Measurements from ENCODE around the gene GPR173. TPM values are rescaled to one million over a fixed set of nuclear protein-coding genes. Genes with fewer than 3 reads are reported as not detected.

Gene GPR173
- total RNA-seq, 1 experiment from 2014 or later = 5.3 TPM

DNA sequence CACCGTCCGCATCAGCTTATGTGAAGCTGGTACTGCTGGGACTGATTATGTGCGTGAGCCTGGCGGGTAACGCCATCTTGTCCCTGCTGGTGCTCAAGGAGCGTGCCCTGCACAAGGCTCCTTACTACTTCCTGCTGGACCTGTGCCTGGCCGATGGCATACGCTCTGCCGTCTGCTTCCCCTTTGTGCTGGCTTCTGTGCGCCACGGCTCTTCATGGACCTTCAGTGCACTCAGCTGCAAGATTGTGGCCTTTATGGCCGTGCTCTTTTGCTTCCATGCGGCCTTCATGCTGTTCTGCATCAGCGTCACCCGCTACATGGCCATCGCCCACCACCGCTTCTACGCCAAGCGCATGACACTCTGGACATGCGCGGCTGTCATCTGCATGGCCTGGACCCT lies 28.1 kb downstream of the GPR173 start:
- CTCF ChIA-PET = no interaction called here
- no TSS peak for BruUV-seq (replicated peaks)
- TF ChIP-seq CTCF (conservative IDR thresholded peaks at IDR 0.05; ENCODE audit: low read depth, low read length) (no peak), EZH2 (IDR thresholded peaks at IDR 0.05; ENCODE audit: borderline replicate concordance, low read depth, low read length, poor library complexity, severe bottlenecking) (no peak)
- intact Hi-C loops (cut with micrococcal nuclease; ENCODE audit: unreplicated experiment) = no loop called here
- Histone ChIP-seq H3K9me3 (ENCODE audit: low read depth, low read length, poor library complexity, severe bottlenecking) (no peaks in the 10 kb centered on the region), H3K27ac (ENCODE audit: low read depth, low read length, poor library complexity, severe bottlenecking) (no peak overlapping the region), H3K36me3 (ENCODE audit: insufficient read depth, low read length, poor library complexity, severe bottlenecking) (no peaks in the 10 kb centered on the region), H3K4me3 (ENCODE audit: low read depth, low read length, poor library complexity, severe bottlenecking) (no peak overlapping the region), H3K27me3 (replicated peaks; ENCODE audit: insufficient read depth, low read depth, low read length, poor library complexity) (no peaks in the 10 kb centered on the region), H3K4me1 (ENCODE audit: insufficient read depth, low read length, poor library complexity, severe bottlenecking) (no peaks in the 10 kb centered on the region)
- DNase-seq (ENCODE audit: low spot score) = no peak
- POLR2A ChIA-PET (ENCODE audit: low non-redundant PET) = no interaction called here

- H3K4me3 ChIP-seq (ENCODE audit: low read depth, low read length, poor library complexity, severe bottlenecking) = no peak overlapping the region
- intact Hi-C loops (cut with micrococcal nuclease; ENCODE audit: unreplicated experiment) = no loop called here
- H3K4me1 ChIP-seq (ENCODE audit: insufficient read depth, low read length, poor library complexity, severe bottlenecking) = no peaks in the 10 kb centered on the region
- DNase-seq (ENCODE audit: low spot score) = no peak
- no peaks in the 10 kb centered on the region for H3K36me3 ChIP-seq (ENCODE audit: insufficient read depth, low read length, poor library complexity, severe bottlenecking)
- no peaks in the 10 kb centered on the region for H3K9me3 ChIP-seq (ENCODE audit: low read depth, low read length, poor library complexity, severe bottlenecking)
- H3K27ac ChIP-seq (ENCODE audit: low read depth, low read length, poor library complexity, severe bottlenecking) = no peak overlapping the region
- POLR2A ChIA-PET (ENCODE audit: low non-redundant PET) = no interaction called here
- no peaks in the 10 kb centered on the region for H3K27me3 ChIP-seq (replicated peaks; ENCODE audit: insufficient read depth, low read depth, low read length, poor library complexity)
- no TSS peak for BruUV-seq (replicated peaks)
- CTCF ChIA-PET = no interaction called here
- TF ChIP-seq EZH2 (IDR thresholded peaks at IDR 0.05; ENCODE audit: borderline replicate concordance, low read depth, low read length, poor library complexity, severe bottlenecking) = no peak
- TF ChIP-seq CTCF (conservative IDR thresholded peaks at IDR 0.05; ENCODE audit: low read depth, low read length) = no peak
Measured at GRCh38 chrX:53077207-53078197, 28.9 kb downstream of the GPR173 start.

DNA sequence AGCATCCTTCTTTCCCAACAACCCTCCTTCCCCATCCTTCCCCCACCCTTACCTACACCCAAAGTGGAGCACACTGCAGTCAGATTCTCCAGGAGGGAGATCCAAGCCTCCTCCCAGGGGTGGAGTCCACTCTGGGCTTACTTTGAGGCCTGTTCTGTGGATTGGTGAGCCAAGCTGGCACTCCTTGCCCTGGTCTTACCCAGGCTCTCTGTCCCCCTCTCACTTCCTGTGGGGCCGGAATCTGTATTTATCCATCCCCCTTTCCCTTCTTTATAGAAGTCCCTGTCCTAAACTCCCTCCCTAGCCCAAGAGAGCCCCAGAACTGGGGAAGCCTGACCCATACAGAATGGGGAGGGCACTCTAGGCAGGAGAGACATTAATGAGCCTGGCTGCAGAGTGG lies 30.4 kb downstream of the GPR173 start:
- peaks cover 5% of the 10 kb centered on the region for H3K4me1 ChIP-seq (ENCODE audit: insufficient read depth, low read length, poor library complexity, severe bottlenecking)
- no peak for DNase-seq (ENCODE audit: low spot score)
- ChIA-PET CTCF (no interaction called here), POLR2A (ENCODE audit: low non-redundant PET) (no interaction called here)
- H3K4me3 ChIP-seq (ENCODE audit: low read depth, low read length, poor library complexity, severe bottlenecking) = no peak overlapping the region
- H3K27ac ChIP-seq (ENCODE audit: low read depth, low read length, poor library complexity, severe bottlenecking) = no peak overlapping the region
- no peak for TF ChIP-seq EZH2 (IDR thresholded peaks at IDR 0.05; ENCODE audit: borderline replicate concordance, low read depth, low read length, poor library complexity, severe bottlenecking)
- no peak for TF ChIP-seq CTCF (conservative IDR thresholded peaks at IDR 0.05; ENCODE audit: low read depth, low read length)
- H3K27me3 ChIP-seq (replicated peaks; ENCODE audit: insufficient read depth, low read depth, low read length, poor library complexity) = no peaks in the 10 kb centered on the region
- peaks cover under 1% of the 10 kb centered on the region for H3K36me3 ChIP-seq (ENCODE audit: insufficient read depth, low read length, poor library complexity, severe bottlenecking)
- intact Hi-C loops (cut with micrococcal nuclease; ENCODE audit: unreplicated experiment) = no loop called here
- H3K9me3 ChIP-seq (ENCODE audit: low read depth, low read length, poor library complexity, severe bottlenecking) = no peaks in the 10 kb centered on the region
- no TSS peak for BruUV-seq (replicated peaks)
